T47D (cell line): ENCODE data around the gene ARMC3.

Experiments used
- DNase-seq, 2 experiments: peaks; one replicate each; pipeline versions ENCODE4 v3.0.0 to v3.0.0-alpha.2; 2011 to 2012; ENCODE audit warnings: low read depth in 1 of 2, low spot score in 1 of 2
- JUND ChIP-seq: IDR thresholded peaks from 2 replicates; pipeline ENCODE4 v1.6.1; 2012; ENCODE audit warnings: low read depth
- in situ Hi-C: cut with HindIII; loops from 2 replicates; pipeline ENCODE4 v1.10.0; 2016; ENCODE audit warnings: low sequenced_read_pairs, low pct_unique_long_range_greater_than_20kb

Gene ARMC3

DNA sequence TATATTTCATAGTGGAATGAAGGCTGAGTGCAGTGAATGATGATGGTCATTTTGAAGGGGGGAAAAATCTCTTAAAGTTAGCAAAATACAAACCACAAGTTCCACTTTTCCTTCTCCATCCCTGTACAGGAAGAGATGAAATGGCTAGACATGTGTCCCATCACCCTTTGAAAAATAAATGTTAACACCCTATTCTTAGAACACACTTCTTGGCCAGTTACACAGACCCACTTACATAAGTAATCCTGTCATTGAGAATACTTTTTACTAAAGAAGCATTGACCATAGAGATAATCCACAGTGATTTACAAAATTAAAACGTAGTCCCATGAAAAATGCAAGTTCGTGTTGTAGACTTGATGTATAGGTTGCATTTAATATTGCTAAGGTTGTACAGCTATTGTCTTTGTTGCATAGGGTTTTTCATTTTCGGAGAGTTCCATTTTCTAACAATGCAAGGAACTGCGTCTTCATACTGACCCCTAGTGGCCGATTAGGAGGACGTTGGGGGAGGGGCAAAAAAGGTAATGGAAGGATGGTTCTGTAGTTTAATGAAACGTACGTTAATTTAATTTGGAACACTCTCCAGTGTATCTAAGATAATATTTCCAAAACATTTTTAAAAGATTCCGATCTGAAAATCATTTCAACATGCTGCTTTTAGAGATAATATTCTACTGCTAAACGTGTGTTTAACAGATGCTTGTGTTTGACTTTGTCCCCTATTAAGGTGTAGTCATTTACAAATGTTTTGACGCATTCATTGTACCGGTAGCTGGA is 60.9 kb downstream of the ARMC3 start:
- DNase-seq = peak; percentile 11 to 71
- TF ChIP-seq JUND = no peak
- in situ Hi-C loops = no loop called here

DNA sequence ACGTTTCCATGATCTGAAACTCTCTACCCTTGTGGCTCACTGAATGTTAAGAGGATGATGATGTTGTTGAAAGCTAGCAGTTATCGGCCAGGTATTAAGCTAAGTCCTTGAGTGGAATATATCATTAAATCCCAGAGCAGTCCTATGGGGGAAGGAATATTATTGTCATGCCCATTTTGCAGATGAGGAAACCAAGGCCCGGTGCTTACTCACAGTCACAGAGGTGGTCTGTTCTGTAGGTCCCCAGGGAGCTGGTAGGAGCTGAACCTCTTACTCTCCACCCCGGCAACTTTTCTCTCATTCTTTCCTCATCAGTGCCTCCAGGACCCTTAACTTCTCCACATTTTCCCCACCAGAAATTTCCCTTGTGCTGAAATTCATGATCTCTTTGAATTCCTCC is 62.6 kb downstream of the ARMC3 start:
- in situ Hi-C loops = no loop called here
- no peak for DNase-seq
- TF ChIP-seq JUND = no peak

DNA sequence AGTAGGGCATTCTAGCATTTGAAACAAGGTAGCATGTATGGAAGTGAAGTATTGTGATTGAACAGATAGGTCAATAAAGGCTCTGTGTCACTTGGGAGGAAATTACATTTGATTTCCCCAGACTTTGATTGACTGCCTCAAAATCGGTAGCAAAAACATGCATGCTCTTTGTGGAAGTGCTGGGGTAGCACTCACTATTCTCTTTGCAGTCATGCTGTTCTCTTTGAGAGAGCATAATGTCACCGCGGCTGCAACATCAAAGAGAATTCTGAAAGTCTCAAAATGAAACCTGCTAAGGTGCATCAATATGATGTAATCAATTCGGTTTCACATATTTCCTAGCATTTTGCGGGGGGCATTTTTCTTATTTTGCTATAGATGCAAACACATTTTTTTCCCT is 64.2 kb downstream of the ARMC3 start:
- in situ Hi-C loops = no loop called here
- no peak for DNase-seq
- TF ChIP-seq JUND = no peak

DNA sequence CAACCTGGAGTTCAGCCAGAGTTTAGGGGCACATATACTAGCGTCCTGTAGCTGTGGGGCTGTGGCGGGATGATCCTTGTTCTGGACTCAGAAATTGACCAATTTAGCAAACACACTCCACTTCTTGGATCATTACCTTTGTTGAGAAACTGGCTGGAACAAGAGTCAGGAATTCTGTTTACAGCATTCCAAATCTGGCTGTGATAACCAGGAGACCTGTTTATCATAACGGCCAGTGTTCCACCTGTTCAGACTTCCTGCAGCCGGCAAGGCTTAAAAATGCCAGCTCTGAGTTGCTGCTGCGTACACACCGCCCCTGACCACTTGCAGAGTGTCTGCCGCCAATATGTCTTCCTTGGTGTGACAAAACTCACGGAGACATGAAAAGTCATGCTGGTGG is 64.8 kb downstream of the ARMC3 start:
- no peak for DNase-seq
- in situ Hi-C loops = no loop called here
- no peak for TF ChIP-seq JUND

- in situ Hi-C loops = no loop called here
- TF ChIP-seq JUND = no peak
- no peak for DNase-seq
These were observed 65.5 kb downstream of the ARMC3 start for GRCh38 chr10:22993314-22993713.

- in situ Hi-C loops = no loop called here
- DNase-seq = peak in 1 of 2 experiments; percentile 17
- TF ChIP-seq JUND = no peak
These were observed 69.2 kb downstream of the ARMC3 start for GRCh38 chr10:22997096-22997495.

DNA sequence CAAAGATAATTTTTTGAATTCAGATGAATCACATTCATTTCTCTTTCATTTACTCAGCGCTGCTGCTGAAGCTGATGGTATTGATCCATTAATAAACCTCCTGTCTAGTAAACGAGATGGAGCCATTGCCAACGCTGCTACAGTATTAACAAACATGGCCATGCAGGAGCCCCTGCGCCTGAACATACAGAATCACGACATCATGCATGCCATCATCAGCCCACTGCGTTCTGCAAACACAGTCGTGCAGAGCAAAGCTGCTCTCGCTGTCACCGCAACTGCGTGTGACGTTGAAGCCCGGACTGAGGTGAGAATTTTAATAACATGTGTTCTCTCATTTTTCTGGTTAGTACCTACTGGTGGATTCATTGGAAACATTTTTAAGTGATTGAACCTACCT is 70.2 kb downstream of the ARMC3 start:
- DNase-seq = peak in 1 of 2 experiments; percentile 10
- no peak for TF ChIP-seq JUND
- in situ Hi-C loops = no loop called here

DNA sequence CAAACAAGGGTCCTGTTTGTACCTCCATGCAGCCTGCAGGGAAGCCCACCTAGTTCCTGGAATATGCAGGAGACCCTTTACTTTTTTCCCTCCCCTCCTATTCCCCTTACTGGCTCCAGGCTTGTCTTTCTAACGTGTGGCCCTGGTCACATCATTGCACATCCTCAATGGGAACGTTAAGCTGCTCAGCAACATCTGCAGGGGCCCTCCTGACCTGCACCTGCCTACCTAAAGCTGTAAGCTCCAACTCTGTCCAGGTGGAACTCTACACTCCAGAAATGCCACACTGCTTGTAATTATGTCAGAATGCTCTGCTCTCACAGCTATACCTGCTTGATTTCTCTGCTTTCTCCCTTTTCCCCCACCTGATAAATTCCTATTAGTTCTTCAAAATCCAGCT is 72.1 kb downstream of the ARMC3 start:
- in situ Hi-C loops = no loop called here
- peak in 1 of 2 experiments; percentile 4 for DNase-seq
- no peak for TF ChIP-seq JUND

DNA sequence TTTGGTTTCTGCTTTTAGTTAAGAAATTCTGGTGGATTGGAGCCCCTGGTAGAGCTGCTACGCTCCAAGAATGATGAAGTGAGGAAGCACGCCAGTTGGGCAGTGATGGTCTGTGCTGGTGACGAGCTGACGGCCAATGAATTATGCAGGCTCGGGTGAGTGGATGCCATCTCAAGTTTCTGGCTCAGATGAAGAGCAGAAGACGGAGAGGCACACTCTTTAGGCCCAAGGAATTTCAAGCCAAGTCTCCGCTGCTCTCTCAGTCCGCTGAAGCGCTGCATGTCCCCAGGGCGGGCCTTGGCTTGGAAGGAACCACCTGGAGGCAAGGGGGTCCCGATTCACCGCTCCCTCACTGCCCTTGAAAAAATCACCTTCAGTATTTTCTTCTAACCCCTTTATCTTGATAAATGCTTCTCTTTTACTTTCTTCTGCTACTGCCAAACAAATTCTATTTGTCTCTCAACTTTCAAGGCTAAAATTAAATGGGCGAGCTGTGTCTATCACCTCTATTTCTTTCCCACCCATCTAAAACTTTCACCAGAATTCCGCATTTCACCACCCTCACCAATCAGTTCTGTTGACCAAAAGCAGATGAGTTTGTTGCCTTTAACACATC is 74.2 kb downstream of the ARMC3 start:
- DNase-seq = no peak
- TF ChIP-seq JUND = no peak
- in situ Hi-C loops = no loop called here

- DNase-seq = no peak
- TF ChIP-seq JUND = no peak
- in situ Hi-C loops = no loop called here
These were observed 77.3 kb downstream of the ARMC3 start for GRCh38 chr10:23005150-23005549.

- TF ChIP-seq JUND = no peak
- in situ Hi-C loops = no loop called here
- DNase-seq = no peak
These were observed 85.9 kb downstream of the ARMC3 start for GRCh38 chr10:23013581-23014335.

DNA sequence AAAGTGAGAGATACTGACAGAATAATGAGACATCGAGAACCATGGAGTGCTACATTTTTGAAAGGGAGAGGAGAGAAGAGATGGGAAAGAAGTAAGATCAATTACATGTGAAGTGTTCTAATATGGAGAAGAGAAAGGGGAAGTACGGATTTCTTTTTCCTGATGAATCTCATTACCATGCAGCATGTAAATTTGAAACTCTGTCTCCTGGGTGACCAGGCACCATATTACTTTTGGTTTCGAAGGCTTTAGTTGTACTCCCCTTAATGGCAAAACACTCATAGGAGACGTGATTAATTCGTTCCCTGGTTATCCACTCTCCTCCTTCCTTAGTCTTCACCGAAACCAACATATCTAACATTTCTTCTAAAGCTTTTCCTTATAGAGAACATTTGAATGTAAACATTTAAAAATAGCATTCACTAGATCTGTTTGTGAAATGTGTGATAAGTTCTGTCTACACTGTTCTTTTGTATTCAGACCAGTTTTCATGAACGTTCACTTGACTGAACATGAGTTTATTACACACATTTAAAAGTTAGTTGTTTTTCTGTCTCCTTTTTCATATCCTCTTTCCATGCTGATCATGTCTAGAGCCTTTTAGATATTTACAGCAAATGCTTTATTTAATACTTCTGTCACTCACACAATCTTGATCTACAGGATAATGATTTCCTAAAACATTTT is 87.3 kb downstream of the ARMC3 start:
- in situ Hi-C loops = no loop called here
- DNase-seq = no peak
- TF ChIP-seq JUND = no peak
